Urothelium cell line (cell line): Measurements from ENCODE around the gene TAGLN3.
"Not testable (repeated sequence)": the region's sequence is repeated elsewhere in the genome, so short reads cannot be mapped to it uniquely, and the experiment has no call there.

Experiments
- DNase-seq: peaks from one replicate; pipeline ENCODE4 v3.0.0; 2011; ENCODE audit warnings: low spot score, mixed read lengths
- FAIRE-seq: peaks from 2 replicates; lab custom pipeline; 2011; peaks lifted over from hg19 to GRCh38; lab: Jason Lieb, UNC

Gene TAGLN3

DNA sequence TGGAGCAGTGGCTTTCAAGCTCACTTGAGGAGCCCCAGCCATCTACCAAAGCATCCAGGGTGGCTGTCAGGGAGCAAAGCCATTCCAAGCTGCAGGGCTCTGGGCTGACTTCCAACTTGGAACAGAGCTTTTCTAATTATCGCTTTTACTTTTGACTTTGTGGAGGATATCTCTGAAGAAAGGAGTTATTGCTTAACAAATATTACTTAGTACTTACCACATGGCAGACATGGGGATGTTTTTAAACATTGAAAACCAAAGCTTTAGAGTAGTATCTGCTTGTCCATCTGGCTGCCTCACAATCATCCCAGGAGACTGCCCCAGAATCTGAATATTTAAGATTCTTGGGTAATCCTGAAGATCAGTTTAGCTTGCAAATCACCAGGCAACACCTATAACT, 8.9 kb downstream of the TAGLN3 start:
- FAIRE-seq (no peak), DNase-seq (no peak)

DNA sequence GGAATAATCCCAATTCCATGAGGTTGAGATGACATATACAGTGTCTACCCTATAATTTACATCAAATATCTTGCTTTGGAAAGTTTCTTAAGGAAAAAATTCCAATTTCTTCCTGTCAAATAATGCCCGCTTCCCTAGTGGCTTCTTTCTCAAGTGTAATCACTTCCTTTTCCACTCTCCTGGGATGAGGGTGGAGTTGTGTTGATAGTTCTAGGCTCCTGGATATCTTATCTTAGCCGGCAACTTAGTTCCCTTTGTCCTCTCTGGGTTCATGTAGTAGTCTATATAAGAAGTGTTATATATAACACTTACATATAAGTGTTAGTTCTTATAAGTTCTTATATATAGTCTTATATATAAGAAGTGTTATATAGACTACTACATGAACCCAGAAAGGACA, 10.9 kb downstream of the TAGLN3 start:
- DNase-seq = no peak
- FAIRE-seq = no peak

DNA sequence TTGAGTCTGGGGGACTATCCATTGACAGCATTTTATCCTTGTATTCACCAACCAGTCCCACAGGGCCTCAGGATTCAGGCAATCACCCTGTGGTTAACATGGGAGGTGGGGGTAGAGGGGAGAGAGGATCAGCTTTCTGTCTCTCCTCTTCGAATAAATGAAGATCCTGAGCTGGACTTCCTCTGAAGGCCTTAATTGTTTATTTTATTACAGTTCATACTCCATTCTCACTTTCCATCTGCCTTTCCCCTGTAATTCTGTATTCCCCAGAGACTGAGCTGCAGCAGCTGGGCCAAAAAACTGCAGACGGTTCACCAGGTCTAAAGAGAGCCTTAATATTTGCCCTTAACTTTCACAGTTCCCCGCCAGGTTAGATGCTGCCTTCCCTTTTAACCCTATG, 11.9 kb downstream of the TAGLN3 start:
- DNase-seq = no peak
- FAIRE-seq = no peak

DNA sequence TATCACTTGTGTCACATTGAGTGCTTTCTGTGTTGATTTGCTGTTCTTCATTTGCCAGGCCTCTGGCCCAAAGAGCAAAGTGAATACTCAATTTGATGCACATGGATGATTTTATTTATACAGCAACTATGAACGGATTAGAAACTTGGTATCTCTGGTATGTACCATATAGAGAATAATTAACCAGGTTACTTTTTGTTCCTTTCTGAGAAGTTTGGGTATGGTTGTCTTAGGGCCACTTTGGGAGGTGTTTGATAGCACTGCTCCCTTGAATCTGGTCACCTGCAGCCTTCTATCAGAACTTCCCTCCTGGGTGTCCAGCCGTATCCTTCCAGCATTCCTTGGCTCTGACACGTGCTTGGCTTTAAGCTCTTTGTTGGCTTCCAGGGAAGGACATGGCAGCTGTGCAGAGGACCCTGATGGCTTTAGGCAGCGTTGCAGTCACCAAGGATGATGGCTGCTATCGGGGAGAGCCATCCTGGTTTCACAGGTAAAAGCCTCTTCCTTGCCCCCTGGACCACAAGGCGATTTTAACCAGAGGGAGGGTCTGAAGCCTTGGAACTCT, 12.7 kb downstream of the TAGLN3 start:
- FAIRE-seq (no peak), DNase-seq (no peak)

DNA sequence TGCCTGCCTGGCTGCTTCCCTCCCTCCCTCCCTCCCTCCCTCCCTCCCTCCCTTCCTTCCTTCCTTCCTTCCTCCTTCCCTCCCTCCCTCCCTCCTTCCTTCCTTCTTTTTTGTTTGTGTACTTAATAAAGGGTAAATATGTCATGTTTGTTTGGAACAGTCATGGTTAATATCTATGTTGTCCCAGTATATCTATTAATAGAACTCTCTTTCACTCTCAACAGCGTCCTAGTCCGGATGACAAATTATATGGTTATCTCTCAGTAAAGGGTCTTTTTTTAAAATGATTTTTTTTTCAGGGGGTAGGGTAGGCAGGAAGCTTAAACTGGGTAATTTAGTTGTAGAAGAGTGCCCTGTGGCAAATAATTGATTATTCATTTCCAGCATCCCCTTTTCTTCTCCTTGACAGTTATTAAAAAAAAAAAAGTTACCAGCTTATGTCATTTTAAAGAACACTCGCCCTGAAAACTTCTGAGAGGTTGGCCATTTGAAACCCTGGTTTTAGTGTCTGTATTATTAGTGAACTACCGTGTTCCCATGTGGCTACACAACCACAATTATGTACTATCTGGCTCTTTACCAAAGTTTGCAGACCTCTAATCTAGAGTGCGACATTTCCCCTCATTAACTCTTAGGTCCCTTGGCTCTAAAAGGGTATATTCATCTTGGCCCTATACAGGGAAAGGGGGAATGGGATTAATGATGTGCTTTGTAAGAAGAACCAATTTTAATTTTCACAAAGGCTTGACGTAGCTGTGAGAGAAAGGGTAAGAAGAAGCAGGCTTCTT, 13.7 kb downstream of the TAGLN3 start:
- no peak for FAIRE-seq
- DNase-seq = no peak

DNA sequence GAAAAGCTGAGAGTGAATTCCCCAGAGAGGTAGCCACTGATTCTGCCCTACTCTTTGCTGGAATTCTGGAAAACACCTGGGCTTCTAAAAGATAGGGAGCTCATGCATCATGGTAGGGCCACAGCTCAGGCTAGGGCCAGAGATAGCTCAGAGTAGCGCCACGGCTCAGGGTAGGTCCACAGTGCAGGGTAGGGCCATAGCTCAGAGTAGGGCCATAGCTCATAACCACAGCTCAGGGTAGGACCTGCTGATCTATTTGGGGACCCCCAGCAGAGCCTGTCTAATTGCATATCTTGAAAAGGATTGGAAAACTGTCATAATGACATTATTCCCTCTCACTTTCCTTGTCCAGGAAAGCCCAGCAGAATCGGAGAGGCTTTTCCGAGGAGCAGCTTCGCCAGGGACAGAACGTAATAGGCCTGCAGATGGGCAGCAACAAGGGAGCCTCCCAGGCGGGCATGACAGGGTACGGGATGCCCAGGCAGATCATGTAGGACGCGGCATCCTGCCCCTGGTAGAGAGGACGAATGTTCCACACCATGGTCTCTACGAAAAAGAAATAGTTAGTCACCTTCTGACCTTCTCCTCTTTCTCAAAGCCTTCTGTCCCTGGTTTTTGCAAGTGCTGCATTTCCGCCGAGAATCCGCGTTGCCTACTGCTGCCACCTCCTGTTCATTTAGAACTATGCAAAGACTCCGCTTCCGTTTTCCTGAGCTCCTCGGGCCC, 14.5 kb downstream of the TAGLN3 start:
- DNase-seq (peak; percentile 81), FAIRE-seq (peak; percentile 23)

DNA sequence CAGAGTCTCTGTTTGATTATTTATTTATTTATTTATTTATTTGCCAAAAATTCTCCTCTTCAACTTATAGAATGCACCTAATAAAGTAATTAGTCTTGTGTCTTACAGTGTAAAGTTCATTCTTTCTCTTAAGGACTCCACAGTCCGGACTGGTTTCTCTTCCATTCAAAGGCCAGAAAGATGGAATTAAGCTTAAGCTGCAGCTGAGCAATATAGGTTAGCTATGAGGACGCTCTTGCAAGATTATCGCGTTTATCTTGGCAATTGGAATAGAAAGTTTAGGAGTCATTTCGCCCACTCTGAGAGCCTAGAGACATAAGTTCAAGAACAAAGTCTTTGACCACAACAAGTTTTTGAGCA, 15.0 kb downstream of the TAGLN3 start:
- DNase-seq = no peak
- no peak for FAIRE-seq

DNA sequence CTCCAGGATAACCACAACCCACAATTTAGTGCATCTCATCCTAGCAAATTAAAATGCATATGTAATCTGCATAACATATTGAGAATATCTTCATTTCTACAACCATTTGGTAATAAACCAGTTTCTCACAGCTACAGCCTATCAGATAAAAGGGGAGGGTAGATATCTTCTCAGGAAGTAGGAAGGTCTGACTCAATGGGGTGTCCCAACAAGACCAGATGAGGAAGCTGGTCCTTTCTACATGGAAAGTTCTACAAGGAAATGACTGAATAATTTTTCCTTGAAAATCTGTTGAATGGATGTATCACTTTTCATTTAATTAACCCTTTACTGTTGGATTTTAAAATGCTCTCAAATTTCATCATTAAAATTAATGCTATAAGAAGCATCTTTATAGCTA, 18.4 kb downstream of the TAGLN3 start:
- DNase-seq (no peak), FAIRE-seq (no peak)

DNA sequence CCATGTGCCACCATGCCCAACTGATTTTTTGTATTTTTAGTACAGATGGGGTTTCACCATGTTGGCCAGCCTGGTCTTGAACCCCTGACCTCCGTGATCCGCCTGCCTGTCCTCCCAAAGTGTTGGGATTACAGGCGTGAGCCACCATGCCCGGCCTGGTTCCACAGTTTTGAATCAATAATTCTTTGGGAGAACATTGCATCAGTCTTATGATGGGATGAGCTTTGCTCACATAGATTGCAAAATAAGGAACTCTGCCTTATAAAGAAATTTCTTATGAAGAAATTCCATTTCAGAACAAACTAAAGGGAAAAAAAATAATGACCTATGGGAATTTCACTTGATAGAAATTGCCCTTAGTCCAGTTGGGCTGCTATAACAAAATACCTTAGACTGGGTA, 20.0 kb downstream of the TAGLN3 start:
- FAIRE-seq (no peak), DNase-seq (no peak)

DNA sequence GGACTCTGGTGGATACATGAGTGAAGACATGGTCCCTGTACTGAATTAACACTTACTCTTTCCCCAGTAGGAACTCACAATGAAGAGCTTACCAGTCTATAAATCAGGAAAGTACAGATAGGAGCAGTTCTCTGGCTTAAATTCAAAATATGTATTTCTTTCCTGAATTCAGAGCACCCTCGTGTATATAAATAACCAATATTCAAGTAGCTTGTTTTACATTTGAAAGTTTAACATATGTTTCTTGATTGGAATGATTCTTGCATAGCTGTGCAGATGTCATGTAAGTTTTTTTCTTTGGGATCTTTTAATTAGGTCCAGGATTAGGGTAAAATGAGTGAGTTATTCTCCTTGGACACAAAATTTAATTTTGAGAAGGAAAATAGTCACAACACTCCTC, 21.0 kb downstream of the TAGLN3 start:
- DNase-seq = no peak
- no peak for FAIRE-seq

DNA sequence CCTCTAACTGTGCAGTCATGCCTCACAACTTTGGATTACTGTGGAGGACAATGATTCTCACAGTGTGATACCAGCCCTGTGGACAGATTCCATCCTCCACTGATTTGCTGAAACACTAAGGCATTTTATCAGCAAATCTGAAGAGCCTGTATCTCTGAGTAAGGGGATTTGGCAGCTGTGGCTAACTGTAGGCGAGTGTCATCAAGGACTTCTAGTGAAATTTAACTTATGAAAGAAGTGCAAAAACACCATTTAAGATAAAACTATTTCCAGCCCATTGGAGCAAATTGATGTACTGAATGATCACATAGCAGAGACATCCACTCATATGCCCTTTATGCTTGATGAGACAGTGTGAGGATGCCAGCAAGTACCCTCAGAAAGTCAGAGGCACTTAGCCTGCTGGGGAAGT, 22.0 kb downstream of the TAGLN3 start:
- no peak for DNase-seq
- FAIRE-seq = no peak

DNA sequence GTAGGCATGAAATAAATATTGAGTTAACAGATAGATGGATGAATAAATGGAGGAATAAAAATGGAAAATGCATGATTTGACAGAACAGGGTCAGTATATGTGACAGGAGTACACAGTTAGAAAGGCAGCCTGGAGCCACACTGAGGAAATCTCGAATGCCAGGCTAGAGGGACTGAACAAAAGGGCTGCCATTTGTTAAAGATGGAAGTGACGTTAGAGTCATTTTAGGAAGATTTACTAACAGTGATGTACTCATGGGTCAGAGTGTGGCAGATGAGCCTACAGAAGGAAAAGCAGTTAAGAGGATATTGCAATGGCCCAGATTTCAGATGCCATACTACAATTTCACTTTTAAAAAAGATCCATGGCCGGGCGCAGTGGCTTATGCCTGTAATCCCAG, 28.4 kb downstream of the TAGLN3 start:
- DNase-seq (no peak), FAIRE-seq (no peak)

DNA sequence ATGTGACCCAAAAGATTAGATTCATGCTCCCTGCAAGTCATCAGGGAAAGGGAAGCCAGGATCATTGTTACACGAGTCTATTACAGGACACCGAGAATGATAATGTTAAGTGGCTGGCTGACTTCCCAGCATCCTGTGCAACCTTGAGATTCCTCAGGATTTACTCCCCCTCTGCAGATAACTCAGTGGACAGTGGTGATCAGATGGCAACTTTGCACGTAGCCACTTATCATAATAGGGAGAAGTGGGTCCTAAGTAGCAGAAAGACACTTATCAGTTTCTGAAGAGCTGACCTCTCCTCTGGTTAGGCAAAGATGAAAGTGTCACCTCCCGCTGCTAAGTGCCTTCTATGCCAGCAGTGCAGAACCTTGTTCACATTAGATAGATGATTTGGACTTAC, 29.1 kb downstream of the TAGLN3 start:
- FAIRE-seq (no peak), DNase-seq (no peak)

DNA sequence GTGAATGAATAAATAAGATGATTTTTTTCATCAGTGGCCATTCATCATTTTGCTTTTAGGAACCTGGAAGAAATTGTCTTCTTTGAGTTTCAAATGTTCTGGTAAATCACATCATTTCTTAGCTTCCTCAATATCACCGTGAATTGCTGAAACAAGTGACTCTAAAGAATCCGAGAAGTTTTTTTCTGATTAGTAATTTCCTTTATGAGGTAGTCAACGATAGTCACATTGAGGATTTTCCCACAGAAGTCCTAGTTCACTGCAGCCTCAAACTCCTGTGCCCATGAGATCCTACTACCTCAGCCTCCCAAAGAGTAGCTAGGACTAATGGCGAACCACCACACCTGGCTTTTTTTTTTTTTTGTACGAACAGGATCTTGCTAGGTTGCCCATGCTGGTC, 32.2 kb downstream of the TAGLN3 start:
- no peak for FAIRE-seq
- DNase-seq = no peak

DNA sequence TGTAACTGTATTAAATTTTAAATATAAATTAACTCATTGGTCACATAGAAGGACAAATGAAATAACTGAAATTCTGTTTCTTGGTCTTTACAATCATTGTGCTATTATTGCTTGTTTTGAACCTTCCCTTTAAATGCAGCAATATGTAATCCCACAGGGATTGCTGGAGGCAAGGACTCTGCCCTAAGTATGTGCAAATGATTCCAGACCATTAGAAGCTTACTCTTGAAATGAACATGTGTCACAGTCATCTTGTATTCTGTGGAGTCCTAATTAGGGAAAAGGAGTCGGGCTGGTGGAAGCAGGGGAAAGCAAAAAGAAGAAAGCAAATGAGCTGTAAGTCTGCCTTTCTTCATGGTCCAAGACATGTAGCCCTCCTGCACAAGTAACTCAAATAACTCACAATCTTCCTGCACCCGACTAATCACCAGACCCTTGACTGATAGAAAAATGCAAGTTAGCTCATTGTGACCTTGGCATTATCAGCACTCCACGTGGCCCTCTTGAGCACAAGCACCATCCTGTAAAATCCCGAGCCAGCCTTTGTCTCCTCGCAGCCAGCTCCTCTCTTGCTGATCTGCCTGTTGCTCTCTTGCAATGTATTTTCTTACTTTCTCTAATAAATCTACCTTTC, 33.5 kb downstream of the TAGLN3 start:
- DNase-seq (no peak), FAIRE-seq (no peak)

DNA sequence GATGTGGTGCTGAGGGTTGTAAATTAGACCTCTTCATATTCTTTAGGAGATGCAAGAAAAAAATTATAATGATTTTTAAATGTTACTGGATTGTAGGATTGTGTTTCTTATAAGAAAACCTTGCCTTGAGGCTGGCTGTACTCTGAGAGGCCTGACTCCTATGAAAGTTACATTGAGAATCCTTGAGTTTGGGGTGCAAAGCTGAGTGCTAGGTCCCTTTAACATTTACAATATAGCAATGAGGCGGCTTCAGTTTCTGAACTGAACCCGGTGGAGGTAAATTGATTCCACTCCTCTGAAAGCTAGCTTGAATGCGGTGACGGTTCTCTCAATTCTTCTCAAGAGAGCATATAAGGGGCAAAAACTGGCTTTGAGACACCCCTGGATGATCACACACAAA, 35.7 kb downstream of the TAGLN3 start, which contains the start of gene TMPRSS7:
TMPRSS7 (plus strand) TSS at position 301 of the 400 bp plus-strand sequence. CDS start 110 bp downstream, outside the sequence.
- DNase-seq = no peak
- no peak for FAIRE-seq

DNA sequence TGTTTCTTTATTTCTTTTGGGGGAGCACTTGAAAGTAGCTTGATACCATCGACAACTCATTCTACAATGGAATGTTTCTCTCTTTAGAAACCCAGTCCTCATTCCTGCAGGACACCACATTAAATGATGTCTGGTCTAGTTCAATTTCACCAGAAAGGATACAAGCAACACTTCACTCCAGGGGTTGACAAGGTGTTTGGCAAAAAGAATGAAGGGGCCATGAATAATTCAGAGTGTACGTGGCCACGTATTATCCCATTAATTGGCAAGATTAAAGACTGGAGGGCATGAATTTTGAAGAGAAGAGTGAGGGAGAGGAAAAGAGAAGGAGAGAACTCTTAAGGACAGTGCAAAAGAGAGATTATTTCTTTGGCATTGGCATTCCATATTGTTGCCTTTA, 36.5 kb downstream of the TAGLN3 start:
- FAIRE-seq = no peak
- no peak for DNase-seq

DNA sequence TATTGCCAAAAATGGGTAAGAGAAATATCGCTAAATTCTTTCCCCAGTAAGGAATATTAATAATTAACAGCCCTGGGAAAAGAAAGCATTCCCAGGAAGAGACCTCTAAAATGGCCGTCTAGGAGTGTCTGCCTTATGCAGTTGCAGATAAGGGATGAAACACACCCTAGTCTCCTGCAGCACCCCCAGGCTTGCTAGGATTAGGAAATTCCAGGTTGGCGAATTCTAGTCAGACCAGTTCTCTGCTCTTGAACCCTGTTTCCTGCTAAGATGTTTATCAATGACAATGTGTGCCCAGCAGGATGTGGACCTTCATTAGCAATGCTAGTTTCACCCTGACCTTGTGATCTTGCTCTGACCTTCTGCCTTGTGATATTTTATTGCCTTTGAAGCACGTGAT, 38.5 kb downstream of the TAGLN3 start:
- FAIRE-seq, DNase-seq: not testable (repeated sequence)

DNA sequence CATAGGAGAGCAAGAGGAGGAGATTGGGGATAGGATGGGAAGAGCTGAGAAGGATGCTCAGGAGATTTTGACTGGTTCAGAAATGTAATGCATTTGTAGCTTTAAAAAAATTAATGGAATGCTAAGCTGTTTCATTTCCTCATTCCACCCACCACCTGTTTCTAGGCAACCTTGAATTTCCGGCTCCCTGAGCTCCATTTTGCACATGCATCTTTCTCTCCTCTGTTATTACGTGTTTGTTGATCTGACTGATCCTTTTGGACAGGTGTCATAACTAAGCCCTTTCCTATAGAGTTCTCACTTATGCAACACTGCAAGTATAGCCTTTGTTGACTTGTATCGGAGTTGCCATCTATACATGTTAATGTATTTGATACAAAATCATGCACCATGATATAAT, 40.1 kb downstream of the TAGLN3 start:
- no peak for DNase-seq
- no peak for FAIRE-seq

DNA sequence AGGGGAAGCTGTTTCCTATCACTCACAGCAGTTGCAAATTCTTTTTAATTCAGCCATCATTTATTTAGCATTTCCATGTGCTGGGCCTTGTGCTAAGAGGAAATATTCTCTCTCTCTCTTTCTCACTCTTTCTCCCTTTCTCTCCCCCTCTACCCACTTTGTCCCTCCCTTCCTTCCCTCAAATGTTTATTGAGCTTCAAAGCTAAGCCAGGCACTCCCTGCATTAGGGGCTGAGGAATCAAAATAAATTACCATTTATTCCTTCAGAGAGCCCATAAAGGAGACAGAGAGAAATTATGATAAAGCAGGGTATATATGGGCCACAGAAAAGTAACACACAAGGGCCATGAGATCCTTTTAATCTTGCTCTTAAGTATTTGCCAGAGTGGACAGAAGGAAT, 42.6 kb downstream of the TAGLN3 start:
- no peak for FAIRE-seq
- no peak for DNase-seq

DNA sequence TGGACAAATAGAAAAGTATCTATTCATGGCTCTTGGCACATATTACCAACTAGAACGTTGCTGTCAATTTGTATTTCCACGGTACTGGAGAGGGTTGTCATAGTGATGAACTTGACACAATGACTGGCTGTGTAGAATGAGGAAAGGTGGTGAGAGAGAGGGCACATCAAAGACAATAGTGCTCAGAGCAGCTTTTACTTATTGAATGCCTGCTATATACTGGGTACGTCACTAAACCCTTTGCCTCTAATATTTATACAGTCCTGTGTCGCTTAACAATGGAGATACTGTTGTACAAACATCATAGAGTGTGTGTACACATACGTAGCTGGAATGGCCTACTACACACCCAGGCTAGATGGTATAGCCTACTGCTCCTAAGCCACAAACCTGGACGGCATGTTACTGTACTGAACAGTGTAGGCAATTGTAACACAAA, 44.1 kb downstream of the TAGLN3 start:
- peak; percentile 91 for FAIRE-seq
- DNase-seq = no peak
